Small intestine (tissue), 7 donors: ENCODE results near the gene ZKSCAN1. TPM values are rescaled to one million over a fixed set of nuclear protein-coding genes. Genes with fewer than 3 reads are reported as not detected.

Experiments used
- DNase-seq, 2 donors: peaks; one replicate each; pipeline versions ENCODE4 v3.0.0 to v3.0.0-alpha.2; 2013
- FAIRE-seq: peaks from 2 replicates; lab custom pipeline; 2012; peaks lifted over from hg19 to GRCh38; lab: Jason Lieb, UNC
- H3K27ac ChIP-seq, 3 donors: one replicate each; pipeline ENCODE4 v1.5.1; 2013; ENCODE audit warnings: low read length in 2 of 3, mild to moderate bottlenecking in 2 of 3, control low read depth in 1 of 3, inconsistent platforms in 1 of 3, low read depth in 1 of 3, moderate library complexity in 1 of 3
- H3K27me3 ChIP-seq, 3 donors: one replicate each; pipeline ENCODE4 v1.6.1; 2013; ENCODE audit warnings: low read length in 3 of 3, inconsistent platforms in 1 of 3; ENCODE audit not compliant: control insufficient read depth in 3 of 3, insufficient read depth in 3 of 3
- H3K36me3 ChIP-seq, 3 donors: one replicate each; pipeline ENCODE4 v1.6.1; 2013; ENCODE audit warnings: low read length in 3 of 3, inconsistent platforms in 1 of 3, low read depth in 1 of 3, mild to moderate bottlenecking in 1 of 3, moderate library complexity in 1 of 3; ENCODE audit not compliant: control insufficient read depth in 3 of 3, insufficient read depth in 2 of 3
- H3K4me1 ChIP-seq, 3 donors: one replicate each; pipeline ENCODE4 v1.6.1; 2013; ENCODE audit warnings: low read length in 2 of 3, inconsistent platforms in 1 of 3, low read depth in 1 of 3, mild to moderate bottlenecking in 1 of 3, moderate library complexity in 1 of 3; ENCODE audit not compliant: control insufficient read depth in 3 of 3, insufficient read depth in 2 of 3
- H3K4me3 ChIP-seq, 3 donors: one replicate each; pipeline ENCODE4 v1.5.1; 2013; ENCODE audit warnings: low read length in 3 of 3, control low read depth in 1 of 3, inconsistent platforms in 1 of 3, low read depth in 1 of 3, mild to moderate bottlenecking in 1 of 3, moderate library complexity in 1 of 3
- H3K9me3 ChIP-seq, 2 donors: one replicate each; pipeline ENCODE4 v1.6.1; 2013; ENCODE audit warnings: low read depth in 1 of 2, low read length in 1 of 2; ENCODE audit not compliant: control insufficient read depth in 2 of 2, insufficient read depth in 1 of 2
- WGBS, 3 donors: extraction: QIAGEN DNeasy Blood & Tissue Kit; methylation state at CpG; one replicate each; pipeline ENCODE4 v1.1.7; 2013; 5-methylcytosine and 5-hydroxymethylcytosine counted together
- polyA plus RNA-seq, 4 donors: library from polyadenylated mRNA; stranded (reverse) in 3 of 4; unstranded in 1 of 4; fragments of 200-250 nt in 3 of 4; fragments of 120-200 nt in 1 of 4; gene quantifications; one replicate each; pipeline versions ENCODE4 v1.2.1 to v1.2.3, GENCODE V29; 2013
- donor health status: healthy with polysubstance abuse.
- donor health status: control.
- donor health status: control.
- donor health status: Bipolar disorder and iron deficiency.
- donor health status: healthy.

Gene ZKSCAN1
- polyA plus RNA-seq, 4 donors: 10.8 to 47.8 (median 19.1) TPM

- FAIRE-seq: no peak
- 89 to 94% (median 91%) methylated on average over 7 of the region's 7 CpGs for WGBS, 3 donors
- peaks cover 2 to 31% of the 10 kb centered on the region in 2 donors for H3K9me3 ChIP-seq
- no peak overlapping the region for H3K27ac ChIP-seq
- H3K27me3 ChIP-seq: no peaks in the 10 kb centered on the region
- H3K4me1 ChIP-seq: no peaks in the 10 kb centered on the region
- H3K4me3 ChIP-seq: no peak overlapping the region
- DNase-seq: no peak
- H3K36me3 ChIP-seq: peaks cover 14 to 73% (median 26%) of the 10 kb centered on the region in 3 donors
Measured at GRCh38 chr7:100066953-100067352, 51.6 kb downstream of the ZKSCAN1 start.

- H3K9me3 ChIP-seq: peaks cover 2 to 57% of the 10 kb centered on the region in 2 donors
- WGBS, 3 donors: 95 to 97% (median 96%) methylated on average over 5 of the region's 5 CpGs
- H3K27ac ChIP-seq: no peak overlapping the region
- H3K4me1 ChIP-seq: no peaks in the 10 kb centered on the region
- no peak overlapping the region for H3K4me3 ChIP-seq
- FAIRE-seq: no peak
- H3K36me3 ChIP-seq: peaks cover 34 to 79% (median 49%) of the 10 kb centered on the region in 3 donors
- peaks cover 0 to 2% (median 0%) of the 10 kb centered on the region in 3 donors for H3K27me3 ChIP-seq
- no peak for DNase-seq
Measured at GRCh38 chr7:100069991-100070390, 54.6 kb downstream of the ZKSCAN1 start.

- Histone ChIP-seq H3K27ac (no peak overlapping the region), H3K9me3 (peaks cover 2 to 64% of the 10 kb centered on the region in 2 donors), H3K4me1 (no peaks in the 10 kb centered on the region), H3K4me3 (no peak overlapping the region), H3K36me3 (peaks cover 36 to 82% (median 56%) of the 10 kb centered on the region in 3 donors), H3K27me3 (peaks cover 0 to 2% (median 0%) of the 10 kb centered on the region in 3 donors)
- no peak for DNase-seq
- WGBS, 3 donors: 98 to 99% (median 98%) methylated on average over 11 of the region's 11 CpGs
- no peak for FAIRE-seq
Measured at GRCh38 chr7:100071018-100071723, 55.8 kb downstream of the ZKSCAN1 start.

DNA sequence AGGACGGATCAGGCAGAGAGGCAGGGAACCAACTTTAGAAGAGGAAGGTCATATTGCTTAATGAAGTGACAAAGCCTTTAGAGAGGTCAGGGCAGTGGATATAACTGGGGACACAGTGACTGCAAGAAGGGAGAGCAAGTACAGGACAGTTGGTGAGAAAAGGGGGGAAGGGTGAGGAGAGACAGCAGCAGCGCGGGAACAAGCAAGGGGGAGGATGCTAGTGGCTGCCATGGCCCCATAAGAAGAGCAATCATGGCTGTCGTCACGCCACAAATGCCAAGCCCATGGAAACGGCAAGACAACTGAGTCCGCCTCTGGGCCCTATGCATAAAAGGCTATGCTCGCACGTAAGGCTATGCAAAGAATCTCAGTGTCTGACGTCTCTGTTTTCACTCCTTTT is 57.1 kb downstream of the ZKSCAN1 start:
- 95 to 100% (median 99%) methylated on average over 10 of the region's 10 CpGs for WGBS, 3 donors
- peaks cover 36 to 93% (median 59%) of the 10 kb centered on the region in 3 donors for H3K36me3 ChIP-seq
- peaks cover 2 to 64% of the 10 kb centered on the region in 2 donors for H3K9me3 ChIP-seq
- FAIRE-seq (no peak), DNase-seq (no peak)
- peaks cover 0 to 9% (median 0%) of the 10 kb centered on the region in 3 donors for H3K4me1 ChIP-seq
- peaks cover 0 to 2% (median 0%) of the 10 kb centered on the region in 3 donors for H3K27me3 ChIP-seq
- no peak overlapping the region for H3K27ac ChIP-seq
- H3K4me3 ChIP-seq: no peak overlapping the region

GRCh38 chr7:100074841-100075240 is 59.4 kb downstream of the ZKSCAN1 start:
- Histone ChIP-seq H3K4me1 (peaks cover 0 to 31% (median 2%) of the 10 kb centered on the region in 3 donors), H3K27me3 (peaks cover 0 to 2% (median 0%) of the 10 kb centered on the region in 3 donors), H3K36me3 (peaks cover 35 to 94% (median 58%) of the 10 kb centered on the region in 3 donors), H3K4me3 (no peak overlapping the region), H3K9me3 (peaks cover 2 to 55% of the 10 kb centered on the region in 2 donors), H3K27ac (no peak overlapping the region)
- no peak for DNase-seq
- WGBS, 3 donors: 98% methylated on average over 7 of the region's 7 CpGs
- no peak for FAIRE-seq

DNA sequence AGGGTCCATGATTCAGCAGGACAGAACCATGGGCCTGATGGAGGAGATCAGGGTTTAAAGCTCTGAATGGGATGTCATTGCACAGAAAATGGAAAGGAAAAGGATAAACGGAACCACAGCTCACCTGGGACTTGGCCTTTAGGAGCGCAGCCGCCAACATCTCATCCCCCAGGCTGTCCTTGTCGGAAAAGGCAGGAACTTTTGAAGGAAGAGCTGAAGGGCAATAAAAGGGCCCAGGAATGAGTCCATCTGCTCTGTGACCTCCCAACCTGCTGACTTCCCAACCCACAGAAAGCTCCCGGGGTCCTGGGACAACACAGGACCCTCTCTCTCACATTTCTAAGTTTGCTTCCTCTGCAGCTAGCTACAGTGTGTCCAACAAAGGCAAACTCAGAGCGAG is 60.0 kb downstream of the ZKSCAN1 start:
- Histone ChIP-seq H3K4me3 (no peak overlapping the region), H3K4me1 (peaks cover 0 to 37% (median 2%) of the 10 kb centered on the region in 3 donors), H3K36me3 (peaks cover 35 to 94% (median 53%) of the 10 kb centered on the region in 3 donors), H3K27ac (no peak overlapping the region), H3K9me3 (peaks cover 2 to 49% of the 10 kb centered on the region in 2 donors), H3K27me3 (peaks cover 0 to 2% (median 0%) of the 10 kb centered on the region in 3 donors)
- DNase-seq (no peak), FAIRE-seq (no peak)
- 95 to 99% (median 96%) methylated on average over 6 of the region's 6 CpGs for WGBS, 3 donors

GRCh38 chr7:100077205-100077604 is 61.8 kb downstream of the ZKSCAN1 start:
- peak overlapping the region in 1 of 3 donors; percentile 90 for H3K27ac ChIP-seq
- peak; percentile 78 to 94 for DNase-seq

DNA sequence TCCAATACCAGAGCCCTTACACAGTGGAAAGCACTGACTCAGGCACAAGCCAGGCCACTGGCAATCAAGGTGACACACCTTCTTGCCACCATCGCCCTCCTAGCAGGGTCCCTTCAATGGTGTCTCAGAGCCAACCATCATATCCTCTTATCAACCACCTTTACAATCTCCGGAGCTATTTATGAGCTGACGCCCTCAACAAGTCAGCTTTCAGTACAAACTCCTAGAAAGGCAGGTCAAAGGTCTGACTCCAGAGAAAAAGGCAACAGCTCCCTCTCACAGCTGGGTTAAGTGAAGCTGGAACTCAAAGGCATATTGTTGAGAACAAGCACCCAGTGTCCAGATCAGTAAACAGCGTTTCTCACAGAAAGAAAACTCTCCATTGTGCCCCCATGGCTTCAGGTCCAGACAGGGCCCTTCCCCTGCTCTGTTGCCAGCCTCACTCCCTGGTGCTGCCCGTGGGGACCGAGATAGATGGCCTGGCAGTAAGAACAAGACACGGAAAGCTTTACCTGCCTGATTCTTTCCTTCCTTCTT is 63.7 kb downstream of the ZKSCAN1 start:
- H3K27me3 ChIP-seq: no peaks in the 10 kb centered on the region
- peaks cover 0 to 13% of the 10 kb centered on the region in 2 donors for H3K9me3 ChIP-seq
- peaks cover 7 to 59% (median 18%) of the 10 kb centered on the region in 3 donors for H3K36me3 ChIP-seq
- no peak for FAIRE-seq
- peak overlapping the region; percentile 77 to 92 (median 90) for H3K27ac ChIP-seq
- H3K4me3 ChIP-seq: peak overlapping the region in 2 of 3 donors; percentile 27 to 74
- peak; percentile 89 to 98 for DNase-seq
- peaks cover 0 to 46% (median 2%) of the 10 kb centered on the region in 3 donors for H3K4me1 ChIP-seq
- WGBS, 3 donors: 18 to 59% (median 36%) methylated on average over 7 of the region's 7 CpGs

More at GRCh38 chr7:100077205-100077604, 61.8 kb downstream of the ZKSCAN1 start:
- Histone ChIP-seq H3K9me3 (peaks cover 0 to 31% of the 10 kb centered on the region in 2 donors), H3K4me3 (no peak overlapping the region), H3K4me1 (peaks cover 0 to 42% (median 2%) of the 10 kb centered on the region in 3 donors), H3K27me3 (peaks cover 0 to 2% (median 0%) of the 10 kb centered on the region in 3 donors), H3K36me3 (peaks cover 21 to 77% (median 35%) of the 10 kb centered on the region in 3 donors)
- no peak for FAIRE-seq
- WGBS, 3 donors: 37 to 74% (median 57%) methylated on average over 4 of the region's 4 CpGs
